Measurements from ENCODE around the gene ABCC10. TPM values are rescaled to one million over a fixed set of nuclear protein-coding genes. Genes with fewer than 3 reads are reported as not detected.
"Not testable (repeated sequence)": the region's sequence is repeated elsewhere in the genome, so short reads cannot be mapped to it uniquely, and the experiment has no call there.

The ABCC10 gene
- total RNA-seq, 1 donor from 2014 or later: 43.2 TPM

- H3K4me3 Mint-ChIP-seq (ENCODE audit: unreplicated experiment): no peak overlapping the region
- peaks cover 29% of the 10 kb centered on the region for H3K27me3 Mint-ChIP-seq (ENCODE audit: low read depth)
- no peak overlapping the region for H3K27ac Mint-ChIP-seq (ENCODE audit: unreplicated experiment)
- H3K36me3 Mint-ChIP-seq (ENCODE audit: low read depth): peaks cover 1% of the 10 kb centered on the region
- TF ChIP-seq CTCF (IDR thresholded peaks at IDR 0.05): no peak
- DNase-seq (ENCODE audit: low spot score): no peak
- no peaks in the 10 kb centered on the region for H3K4me1 Mint-ChIP-seq (ENCODE audit: low read depth)
- no peaks in the 10 kb centered on the region for H3K9me3 Mint-ChIP-seq (ENCODE audit: low read depth)
Measured at GRCh38 chr6:43412541-43412940, 14.8 kb upstream of the ABCC10 start.

GRCh38 chr6:43413002-43413401 lies 14.3 kb upstream of the ABCC10 start:
- H3K27ac Mint-ChIP-seq (ENCODE audit: unreplicated experiment): no peak overlapping the region
- H3K27me3 Mint-ChIP-seq (ENCODE audit: low read depth): peaks cover 31% of the 10 kb centered on the region
- no peak for DNase-seq (ENCODE audit: low spot score)
- H3K9me3 Mint-ChIP-seq (ENCODE audit: low read depth): no peaks in the 10 kb centered on the region
- H3K4me3 Mint-ChIP-seq (ENCODE audit: unreplicated experiment): no peak overlapping the region
- no peak for TF ChIP-seq CTCF (IDR thresholded peaks at IDR 0.05)
- no peaks in the 10 kb centered on the region for H3K4me1 Mint-ChIP-seq (ENCODE audit: low read depth)
- peaks cover 1% of the 10 kb centered on the region for H3K36me3 Mint-ChIP-seq (ENCODE audit: low read depth)

- not testable (repeated sequence) for H3K36me3 Mint-ChIP-seq (ENCODE audit: low read depth); DNase-seq (ENCODE audit: low spot score); H3K27ac Mint-ChIP-seq (ENCODE audit: unreplicated experiment); H3K9me3 Mint-ChIP-seq (ENCODE audit: low read depth); H3K4me1 Mint-ChIP-seq (ENCODE audit: low read depth); H3K4me3 Mint-ChIP-seq (ENCODE audit: unreplicated experiment)
- peaks cover 30% of the 10 kb centered on the region for H3K27me3 Mint-ChIP-seq (ENCODE audit: low read depth)
Measured at GRCh38 chr6:43415275-43415674, 12.1 kb upstream of the ABCC10 start.

GRCh38 chr6:43416935-43417334 lies 10.4 kb upstream of the ABCC10 start:
- Mint-ChIP-seq H3K27ac (ENCODE audit: unreplicated experiment) (no peak overlapping the region), H3K4me3 (ENCODE audit: unreplicated experiment) (no peak overlapping the region), H3K9me3 (ENCODE audit: low read depth) (no peaks in the 10 kb centered on the region), H3K36me3 (ENCODE audit: low read depth) (no peaks in the 10 kb centered on the region), H3K4me1 (ENCODE audit: low read depth) (no peaks in the 10 kb centered on the region), H3K27me3 (ENCODE audit: low read depth) (peaks cover 28% of the 10 kb centered on the region)
- DNase-seq (ENCODE audit: low spot score): no peak
- TF ChIP-seq CTCF (IDR thresholded peaks at IDR 0.05): no peak

- Mint-ChIP-seq H3K36me3 (ENCODE audit: low read depth) (no peaks in the 10 kb centered on the region), H3K27me3 (ENCODE audit: low read depth) (peaks cover 22% of the 10 kb centered on the region), H3K4me3 (ENCODE audit: unreplicated experiment) (no peak overlapping the region), H3K4me1 (ENCODE audit: low read depth) (no peaks in the 10 kb centered on the region), H3K27ac (ENCODE audit: unreplicated experiment) (no peak overlapping the region), H3K9me3 (ENCODE audit: low read depth) (no peaks in the 10 kb centered on the region)
- TF ChIP-seq CTCF (IDR thresholded peaks at IDR 0.05): no peak
- DNase-seq (ENCODE audit: low spot score): no peak
Measured at GRCh38 chr6:43420012-43420709, 7.2 kb upstream of the ABCC10 start.

- Mint-ChIP-seq H3K36me3 (ENCODE audit: low read depth) (no peaks in the 10 kb centered on the region), H3K27ac (ENCODE audit: unreplicated experiment) (no peak overlapping the region), H3K9me3 (ENCODE audit: low read depth) (no peaks in the 10 kb centered on the region), H3K4me3 (ENCODE audit: unreplicated experiment) (no peak overlapping the region), H3K4me1 (ENCODE audit: low read depth) (no peaks in the 10 kb centered on the region), H3K27me3 (ENCODE audit: low read depth) (peaks cover 19% of the 10 kb centered on the region)
- DNase-seq (ENCODE audit: low spot score): no peak
- TF ChIP-seq CTCF (IDR thresholded peaks at IDR 0.05): no peak
Measured at GRCh38 chr6:43421831-43422230, 5.5 kb upstream of the ABCC10 start.

GRCh38 chr6:43425083-43425482 lies 2.3 kb upstream of the ABCC10 start:
- peaks cover 17% of the 10 kb centered on the region for H3K4me1 Mint-ChIP-seq (ENCODE audit: low read depth)
- DNase-seq (ENCODE audit: low spot score); H3K27ac Mint-ChIP-seq (ENCODE audit: unreplicated experiment); H3K9me3 Mint-ChIP-seq (ENCODE audit: low read depth); H3K36me3 Mint-ChIP-seq (ENCODE audit: low read depth); H3K27me3 Mint-ChIP-seq (ENCODE audit: low read depth); H3K4me3 Mint-ChIP-seq (ENCODE audit: unreplicated experiment): not testable (repeated sequence)
